ENCODE results near the gene UPK3BL2. TPM values are rescaled to one million over a fixed set of nuclear protein-coding genes. Genes with fewer than 3 reads are reported as not detected.

UPK3BL2 gene
- total and polyA plus RNA-seq, 3 donors (not counting 1 experiment from before 2014, with no cell fraction given) = 1.3 to 18.8 (median 3.2) TPM

Other genes with a start within 250 kb of the UPK3BL2 start
- gene SPDYE6, start 187.3 kb downstream of the UPK3BL2 start, total RNA-seq = not detected
- gene SPDYE6, start 187.3 kb downstream of the UPK3BL2 start, polyA plus RNA-seq = not detected
- gene PRKRIP1, start 147.3 kb downstream of the UPK3BL2 start, total RNA-seq = 10 to 100 TPM; 13.3 to 27.1 TPM
- gene PRKRIP1, start 147.3 kb downstream of the UPK3BL2 start, polyA plus RNA-seq = 13.2 TPM
- 10 to 100 TPM; 17.3 to 28.0 TPM for gene ORAI2, start 110.1 kb downstream of the UPK3BL2 start, total RNA-seq
- gene ORAI2, start 110.1 kb downstream of the UPK3BL2 start, polyA plus RNA-seq = 10.7 TPM
- 10 to 100 TPM in 1 of 2 donors, 1 to 10 TPM in 1; 9.2 to 12.5 TPM for gene ALKBH4, start 78.8 kb downstream of the UPK3BL2 start, total RNA-seq
- gene ALKBH4, start 78.8 kb downstream of the UPK3BL2 start, polyA plus RNA-seq = 5.3 TPM
- 10 to 100 TPM; 17.8 to 18.3 TPM for gene LRWD1, start 78.7 kb downstream of the UPK3BL2 start, total RNA-seq
- gene LRWD1, start 78.7 kb downstream of the UPK3BL2 start, polyA plus RNA-seq = 18.0 TPM
- 10 to 100 TPM; 19.3 to 50.5 TPM for gene POLR2J, start 64.8 kb downstream of the UPK3BL2 start, total RNA-seq
- gene POLR2J, start 64.8 kb downstream of the UPK3BL2 start, polyA plus RNA-seq = 75.1 TPM
- under 1 TPM; 0.67 to 0.75 TPM for gene RASA4B, start 25.9 kb downstream of the UPK3BL2 start, total RNA-seq
- gene RASA4B, start 25.9 kb downstream of the UPK3BL2 start, polyA plus RNA-seq = 0.51 TPM
- not detected for gene SPDYE2, start 7.5 kb upstream of the UPK3BL2 start, total RNA-seq
- not detected for gene SPDYE2, start 7.5 kb upstream of the UPK3BL2 start, polyA plus RNA-seq
- 10 to 100 TPM; 36.6 to 39.3 TPM for gene POLR2J3, start 28.9 kb upstream of the UPK3BL2 start, total RNA-seq
- 22.2 TPM for gene POLR2J3, start 28.9 kb upstream of the UPK3BL2 start, polyA plus RNA-seq
- gene RASA4, start 73.1 kb upstream of the UPK3BL2 start, total RNA-seq = 1 to 10 TPM; 1.5 to 2.2 TPM
- 0.31 TPM for gene RASA4, start 73.1 kb upstream of the UPK3BL2 start, polyA plus RNA-seq
- 10 to 100 TPM in 1 of 2 donors, 1 to 10 TPM in 1; 9.8 to 19.8 TPM for gene UPK3BL1, start 99.1 kb upstream of the UPK3BL2 start, total RNA-seq
- 4.0 TPM for gene UPK3BL1, start 99.1 kb upstream of the UPK3BL2 start, polyA plus RNA-seq
- gene SPDYE2B, start 106.6 kb upstream of the UPK3BL2 start, total RNA-seq = not detected
- not detected for gene SPDYE2B, start 106.6 kb upstream of the UPK3BL2 start, polyA plus RNA-seq
- 10 to 100 TPM in 1 of 2 donors, 1 to 10 TPM in 1; 4.2 to 12.1 TPM for gene POLR2J2, start 128.0 kb upstream of the UPK3BL2 start, total RNA-seq
- 0.41 TPM for gene POLR2J2, start 128.0 kb upstream of the UPK3BL2 start, polyA plus RNA-seq
- gene FAM185A, start 205.3 kb upstream of the UPK3BL2 start, total RNA-seq = 10 to 100 TPM in 1 of 2 donors, 1 to 10 TPM in 1; 8.9 to 13.8 TPM
- gene FAM185A, start 205.3 kb upstream of the UPK3BL2 start, polyA plus RNA-seq = 4.5 TPM